ENCODE measurements around the gene DSCAM.

DNA sequence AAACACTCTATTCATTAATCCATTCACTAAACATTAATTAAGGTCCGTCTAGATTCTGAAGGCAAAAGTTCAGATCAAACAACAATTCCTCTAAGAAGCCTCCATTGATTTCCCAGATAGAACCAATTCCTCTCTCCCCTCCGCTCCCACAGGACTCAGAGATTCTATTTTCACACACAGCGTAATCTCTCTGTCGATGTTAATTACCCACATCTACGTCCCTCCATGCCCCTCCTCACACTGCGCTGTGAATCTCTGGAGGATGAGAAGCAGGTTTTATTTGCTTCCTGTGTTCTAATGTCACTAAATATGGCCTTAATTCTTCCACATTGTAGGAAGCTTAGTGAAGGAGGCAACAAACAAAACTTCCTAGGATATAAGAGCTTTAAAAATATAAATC, 306.7 kb downstream of the DSCAM start:
- TF ChIP-seq, protein P1, sequence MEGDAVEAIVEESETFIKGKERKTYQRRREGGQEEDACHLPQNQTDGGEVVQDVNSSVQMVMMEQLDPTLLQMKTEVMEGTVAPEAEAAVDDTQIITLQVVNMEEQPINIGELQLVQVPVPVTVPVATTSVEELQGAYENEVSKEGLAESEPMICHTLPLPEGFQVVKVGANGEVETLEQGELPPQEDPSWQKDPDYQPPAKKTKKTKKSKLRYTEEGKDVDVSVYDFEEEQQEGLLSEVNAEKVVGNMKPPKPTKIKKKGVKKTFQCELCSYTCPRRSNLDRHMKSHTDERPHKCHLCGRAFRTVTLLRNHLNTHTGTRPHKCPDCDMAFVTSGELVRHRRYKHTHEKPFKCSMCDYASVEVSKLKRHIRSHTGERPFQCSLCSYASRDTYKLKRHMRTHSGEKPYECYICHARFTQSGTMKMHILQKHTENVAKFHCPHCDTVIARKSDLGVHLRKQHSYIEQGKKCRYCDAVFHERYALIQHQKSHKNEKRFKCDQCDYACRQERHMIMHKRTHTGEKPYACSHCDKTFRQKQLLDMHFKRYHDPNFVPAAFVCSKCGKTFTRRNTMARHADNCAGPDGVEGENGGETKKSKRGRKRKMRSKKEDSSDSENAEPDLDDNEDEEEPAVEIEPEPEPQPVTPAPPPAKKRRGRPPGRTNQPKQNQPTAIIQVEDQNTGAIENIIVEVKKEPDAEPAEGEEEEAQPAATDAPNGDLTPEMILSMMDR (IDR thresholded peaks at IDR 0.05 in 8 of 11, conservative IDR thresholded peaks at IDR 0.05 in 3 of 11): no peak
- TF ChIP-seq POLR2A (IDR thresholded peaks at IDR 0.05): no peak

Data from spleen (tissue), 7 donors.